Nephron (organoid): Measurements from ENCODE around the gene SSPN.

ENCODE experiments used
- H3K27ac Mint-ChIP-seq, 3 experiments: 2 replicates each; pipeline ENCODE4 v1.8.0; 2020; ENCODE audit warnings: mixed read lengths in 3 of 3, mild to moderate bottlenecking in 2 of 3, moderate library complexity in 1 of 3
- H3K27me3 Mint-ChIP-seq: 2 replicates; pipeline ENCODE4 v1.8.0; 2021; ENCODE audit warnings: low read depth, mild to moderate bottlenecking, moderate library complexity, mixed read lengths
- H3K36me3 Mint-ChIP-seq: 2 replicates; pipeline ENCODE4 v1.8.0; 2020; ENCODE audit warnings: low read depth, mixed read lengths
- H3K4me1 Mint-ChIP-seq: 2 replicates; pipeline ENCODE4 v1.8.0; 2020; ENCODE audit warnings: mixed read lengths
- H3K4me3 Mint-ChIP-seq, 3 experiments: 2 replicates each; pipeline ENCODE4 v1.8.0; 2020; ENCODE audit warnings: mild to moderate bottlenecking in 3 of 3, mixed read lengths in 3 of 3, moderate library complexity in 2 of 3
- H3K9me3 Mint-ChIP-seq: 2 replicates; pipeline ENCODE4 v1.8.0; 2020; ENCODE audit warnings: mixed read lengths
- TF ChIP-seq, protein P1 (sequence below), 3 experiments: fragments of 200-600 bp; sonication (generic); IDR thresholded peaks; one replicate each; pipeline ENCODE4 v1.5.0; 2021; ENCODE audit warnings: antibody characterized with exemption in 3 of 3; ENCODE audit not compliant: unreplicated experiment in 3 of 3

The SSPN gene

DNA sequence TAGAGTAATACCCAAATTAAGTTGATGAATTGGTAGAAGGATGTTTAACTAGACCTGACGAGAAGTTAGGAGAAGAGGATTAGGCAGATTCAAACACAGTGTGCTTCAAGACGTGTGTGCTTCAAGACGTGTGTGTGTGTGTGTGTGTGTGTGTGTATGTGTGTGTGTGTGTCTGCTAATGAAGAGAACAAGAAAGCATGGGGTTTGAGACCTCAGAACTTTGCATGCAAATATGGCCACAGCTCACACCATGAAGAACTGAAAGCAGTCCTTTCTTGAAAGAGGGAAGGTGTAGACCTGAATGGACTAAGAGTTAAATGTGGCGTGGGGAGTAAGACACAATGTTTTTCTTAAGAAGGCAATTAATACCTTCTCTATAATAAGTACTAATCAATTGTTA lies 32.5 kb upstream of the SSPN start:
- H3K27ac Mint-ChIP-seq = no peak overlapping the region
- no peak overlapping the region for H3K4me3 Mint-ChIP-seq
- H3K36me3 Mint-ChIP-seq = no peaks in the 10 kb centered on the region
- H3K4me1 Mint-ChIP-seq = no peaks in the 10 kb centered on the region
- H3K27me3 Mint-ChIP-seq = peaks cover 8% of the 10 kb centered on the region
- TF ChIP-seq, protein P1, sequence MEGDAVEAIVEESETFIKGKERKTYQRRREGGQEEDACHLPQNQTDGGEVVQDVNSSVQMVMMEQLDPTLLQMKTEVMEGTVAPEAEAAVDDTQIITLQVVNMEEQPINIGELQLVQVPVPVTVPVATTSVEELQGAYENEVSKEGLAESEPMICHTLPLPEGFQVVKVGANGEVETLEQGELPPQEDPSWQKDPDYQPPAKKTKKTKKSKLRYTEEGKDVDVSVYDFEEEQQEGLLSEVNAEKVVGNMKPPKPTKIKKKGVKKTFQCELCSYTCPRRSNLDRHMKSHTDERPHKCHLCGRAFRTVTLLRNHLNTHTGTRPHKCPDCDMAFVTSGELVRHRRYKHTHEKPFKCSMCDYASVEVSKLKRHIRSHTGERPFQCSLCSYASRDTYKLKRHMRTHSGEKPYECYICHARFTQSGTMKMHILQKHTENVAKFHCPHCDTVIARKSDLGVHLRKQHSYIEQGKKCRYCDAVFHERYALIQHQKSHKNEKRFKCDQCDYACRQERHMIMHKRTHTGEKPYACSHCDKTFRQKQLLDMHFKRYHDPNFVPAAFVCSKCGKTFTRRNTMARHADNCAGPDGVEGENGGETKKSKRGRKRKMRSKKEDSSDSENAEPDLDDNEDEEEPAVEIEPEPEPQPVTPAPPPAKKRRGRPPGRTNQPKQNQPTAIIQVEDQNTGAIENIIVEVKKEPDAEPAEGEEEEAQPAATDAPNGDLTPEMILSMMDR (IDR thresholded peaks at IDR 0.05; ENCODE audit: unreplicated experiment in 3 of 3) = no peak
- H3K9me3 Mint-ChIP-seq = no peaks in the 10 kb centered on the region

DNA sequence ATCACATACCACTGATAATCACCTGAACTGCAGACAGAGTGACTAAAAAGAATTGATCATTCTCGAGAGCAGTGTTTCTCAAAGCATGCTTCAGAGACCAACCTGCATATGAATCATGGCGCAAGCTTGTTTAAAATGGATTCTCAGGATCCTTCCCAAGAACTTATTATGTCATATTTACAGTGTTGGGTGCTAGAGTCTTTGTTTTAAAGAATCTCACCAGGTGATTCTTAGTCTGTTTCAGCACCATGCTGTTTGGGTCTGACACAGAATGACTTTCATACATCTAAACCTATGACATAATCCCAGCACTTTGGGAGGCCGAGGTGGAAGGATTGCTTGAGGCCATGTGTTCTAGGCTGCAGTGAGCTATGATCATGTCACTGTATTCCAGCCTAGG lies 31.3 kb upstream of the SSPN start:
- TF ChIP-seq, protein P1 (IDR thresholded peaks at IDR 0.05; ENCODE audit: unreplicated experiment in 3 of 3) = no peak
- Mint-ChIP-seq H3K36me3 (no peaks in the 10 kb centered on the region), H3K27me3 (peaks cover 8% of the 10 kb centered on the region), H3K27ac (no peak overlapping the region), H3K4me1 (no peaks in the 10 kb centered on the region), H3K4me3 (no peak overlapping the region), H3K9me3 (no peaks in the 10 kb centered on the region)

DNA sequence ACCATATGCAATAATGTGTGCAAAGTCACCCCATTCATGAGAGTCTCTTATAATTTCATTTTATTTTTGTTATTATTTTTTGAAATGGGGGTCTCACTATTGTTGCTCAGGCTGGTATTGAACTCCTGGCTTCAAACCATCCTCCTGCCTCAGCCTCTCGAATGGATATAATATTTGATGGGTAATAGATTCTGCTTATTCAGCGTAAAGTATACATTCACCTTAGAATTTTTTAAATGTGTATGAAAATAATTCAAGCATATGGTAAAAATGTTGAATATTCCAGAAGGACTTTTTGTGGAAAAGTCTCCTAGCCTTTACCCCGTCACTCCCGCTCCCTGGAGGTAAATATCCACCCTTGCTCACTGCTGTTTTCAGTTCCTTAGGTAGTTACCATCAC lies 23.4 kb upstream of the SSPN start:
- Mint-ChIP-seq H3K4me3 (no peak overlapping the region), H3K9me3 (no peaks in the 10 kb centered on the region), H3K4me1 (no peaks in the 10 kb centered on the region), H3K27me3 (peaks cover 14% of the 10 kb centered on the region), H3K36me3 (no peaks in the 10 kb centered on the region), H3K27ac (no peak overlapping the region)
- TF ChIP-seq, protein P1 (IDR thresholded peaks at IDR 0.05; ENCODE audit: unreplicated experiment in 3 of 3) = no peak

DNA sequence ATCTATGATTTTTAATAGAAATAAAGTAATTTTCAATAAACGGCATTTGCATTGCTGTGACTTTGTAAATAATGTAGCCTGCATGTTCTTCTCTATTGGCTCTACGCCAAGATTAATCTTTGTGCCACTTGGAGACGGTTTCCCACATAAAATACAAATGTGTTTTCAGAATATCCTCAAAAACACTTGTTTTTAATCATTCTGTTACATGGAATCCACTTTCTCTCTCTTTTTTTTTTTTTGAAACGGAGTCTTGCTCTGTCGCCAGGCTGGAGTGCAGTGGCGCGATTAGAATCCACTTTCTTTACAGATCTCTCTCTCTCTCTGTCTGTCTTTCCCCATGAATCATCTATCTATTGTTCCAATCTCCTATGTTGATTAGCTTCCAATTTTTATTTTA lies 22.8 kb upstream of the SSPN start:
- Mint-ChIP-seq H3K4me1 (no peaks in the 10 kb centered on the region), H3K4me3 (no peak overlapping the region), H3K27ac (no peak overlapping the region), H3K27me3 (peaks cover 14% of the 10 kb centered on the region), H3K36me3 (no peaks in the 10 kb centered on the region), H3K9me3 (no peaks in the 10 kb centered on the region)
- TF ChIP-seq, protein P1 (IDR thresholded peaks at IDR 0.05; ENCODE audit: unreplicated experiment in 3 of 3) = no peak

DNA sequence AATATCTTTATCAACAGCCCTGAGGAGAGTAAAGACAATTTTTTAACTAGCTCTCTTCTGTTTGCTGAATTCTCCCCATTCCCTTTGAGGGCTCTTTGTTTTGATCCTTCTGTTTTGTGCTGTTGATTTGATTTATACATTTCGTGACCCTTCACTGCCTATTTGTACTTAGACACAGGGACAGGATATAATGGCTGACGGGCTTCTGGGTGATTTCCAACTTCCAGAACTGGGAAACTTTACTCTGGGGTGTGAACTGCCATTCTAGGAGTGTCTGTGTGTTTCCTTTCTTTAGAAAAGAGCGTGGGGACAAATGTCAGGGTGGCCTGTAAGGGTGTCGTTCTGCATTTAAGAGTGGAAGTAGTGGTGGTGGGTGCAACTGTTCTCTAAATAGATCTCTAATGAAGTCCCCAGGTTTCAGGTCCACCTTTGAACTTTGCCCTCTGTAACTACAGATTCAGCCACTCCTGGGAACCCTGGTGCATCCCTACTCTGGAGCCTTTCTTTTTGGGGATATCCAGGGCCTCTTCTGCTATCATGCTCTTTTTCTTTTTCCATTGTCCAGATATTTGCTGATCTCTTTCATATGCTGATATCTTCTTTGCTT lies 22.3 kb upstream of the SSPN start:
- Mint-ChIP-seq H3K4me3 (no peak overlapping the region), H3K4me1 (no peaks in the 10 kb centered on the region), H3K36me3 (no peaks in the 10 kb centered on the region), H3K9me3 (no peaks in the 10 kb centered on the region), H3K27ac (no peak overlapping the region), H3K27me3 (peaks cover 10% of the 10 kb centered on the region)
- TF ChIP-seq, protein P1 (IDR thresholded peaks at IDR 0.05; ENCODE audit: unreplicated experiment in 3 of 3) = no peak

DNA sequence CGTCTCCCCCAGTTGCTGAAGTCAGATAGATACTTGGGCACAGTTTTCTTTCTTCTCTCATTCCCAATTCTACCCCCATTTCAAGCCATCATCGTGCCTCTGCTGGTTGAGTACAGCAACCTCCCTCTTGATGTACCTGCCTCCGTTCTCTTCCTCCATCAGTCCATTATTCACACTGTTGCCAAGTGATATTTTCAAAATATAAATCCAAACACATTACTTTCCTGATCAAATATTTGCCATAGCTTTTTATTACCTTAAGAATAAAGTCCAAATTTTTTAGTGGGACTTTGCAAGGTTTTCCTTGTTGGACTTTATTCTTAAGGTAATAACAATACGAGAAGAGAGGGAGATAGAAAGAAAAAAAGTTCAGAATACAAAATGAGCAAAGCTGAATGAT lies 18.6 kb upstream of the SSPN start:
- no peaks in the 10 kb centered on the region for H3K4me1 Mint-ChIP-seq
- H3K4me3 Mint-ChIP-seq = no peak overlapping the region
- no peaks in the 10 kb centered on the region for H3K9me3 Mint-ChIP-seq
- TF ChIP-seq, protein P1 (IDR thresholded peaks at IDR 0.05; ENCODE audit: unreplicated experiment in 3 of 3) = no peak
- peaks cover 32% of the 10 kb centered on the region for H3K27me3 Mint-ChIP-seq
- H3K36me3 Mint-ChIP-seq = no peaks in the 10 kb centered on the region
- H3K27ac Mint-ChIP-seq = no peak overlapping the region
